IMR-90 (cell line): ENCODE data around the gene DMAP1. TPM values are rescaled to one million over a fixed set of nuclear protein-coding genes. Genes with fewer than 3 reads are reported as not detected.

Source experiments
- ATAC-seq: fragments of 200-7000 bp; cut with Tn5 transposase; 2 replicates; pipeline ENCODE4 v1.9.1; 2020; ENCODE audit warnings: low read depth, mild to moderate bottlenecking, moderate library complexity
- BruUV-seq: library from RNA; stranded (reverse); fragments of 400-500 nt; replicated peaks from 2 replicates; lab custom pipeline; 2021; lab: Mats Ljungman, UMichigan
- CTCF ChIA-PET: fragments of 300-600 bp; formaldehyde crosslinking; extraction: SDS; loops from one replicate; lab custom pipeline; 2021; ENCODE audit warnings: antibody characterized with exemption; lab: Yijun Ruan, JAX
- POLR2A ChIA-PET: fragments of 300-600 bp; sonication (Branson Sonifier 250); formaldehyde crosslinking; loops from one replicate; lab custom pipeline; 2022; ENCODE audit warnings: antibody characterized with exemption; ENCODE audit not compliant: unreplicated experiment; lab: Charles Lee
- DNase-seq: peaks from one replicate; pipeline ENCODE4 v3.0.0; 2013
- H2AFZ ChIP-seq: replicated peaks from 2 replicates; pipeline ENCODE3; 2013; ENCODE audit warnings: low read length, mild to moderate bottlenecking; ENCODE audit not compliant: poor library complexity
- H2AK5ac ChIP-seq: 2 replicates; pipeline ENCODE4 v1.6.1; 2013; ENCODE audit warnings: low read depth, low read length, inconsistent platforms
- H2AK9ac ChIP-seq: replicated peaks from 2 replicates; pipeline ENCODE3; 2013; ENCODE audit warnings: mild to moderate bottlenecking, low read depth, low read length, moderate library complexity; ENCODE audit not compliant: poor library complexity
- H2BK120ac ChIP-seq: 2 replicates; pipeline ENCODE4 v1.6.1; 2013; ENCODE audit warnings: low read depth, low read length, inconsistent platforms
- H2BK15ac ChIP-seq: 3 replicates; pipeline ENCODE4 v1.6.1; 2013; ENCODE audit warnings: low read depth, low read length, inconsistent platforms
- H2BK20ac ChIP-seq: 2 replicates; pipeline ENCODE4 v1.6.1; 2013; ENCODE audit warnings: low read depth, mild to moderate bottlenecking, inconsistent platforms, low read length, moderate library complexity
- H2BK5ac ChIP-seq: 2 replicates; pipeline ENCODE4 v1.6.1; 2013; ENCODE audit warnings: mild to moderate bottlenecking, low read depth, low read length, inconsistent platforms; ENCODE audit not compliant: poor library complexity, severe bottlenecking
- H3K14ac ChIP-seq: replicated peaks from 2 replicates; pipeline ENCODE4 v1.6.1; 2013; ENCODE audit warnings: low read depth, low read length, inconsistent platforms
- H3K18ac ChIP-seq: 2 replicates; pipeline ENCODE4 v1.6.1; 2013; ENCODE audit warnings: low read depth, low read length, control low read depth
- H3K23ac ChIP-seq: 2 replicates; pipeline ENCODE4 v1.6.1; 2013; ENCODE audit warnings: low read depth, low read length, inconsistent platforms
- H3K27ac ChIP-seq: 2 replicates; pipeline ENCODE4 v1.5.1; 2013; ENCODE audit warnings: mild to moderate bottlenecking, control low read depth, low read length; ENCODE audit not compliant: insufficient read depth
- H3K27me3 ChIP-seq: 2 replicates; pipeline ENCODE4 v1.6.1; 2013; ENCODE audit warnings: low read length; ENCODE audit not compliant: control insufficient read depth, insufficient read depth
- H3K36me3 ChIP-seq: 2 replicates; pipeline ENCODE4 v1.6.1; 2013; ENCODE audit warnings: low read length, mixed read lengths; ENCODE audit not compliant: control insufficient read depth, insufficient read depth
- H3K4ac ChIP-seq: 2 replicates; pipeline ENCODE4 v1.6.1; 2013; ENCODE audit warnings: low read depth, low read length, inconsistent platforms
- H3K4me1 ChIP-seq: 2 replicates; pipeline ENCODE4 v1.6.1; 2013; ENCODE audit warnings: low read length, mixed read lengths; ENCODE audit not compliant: control insufficient read depth, insufficient read depth
- H3K4me2 ChIP-seq: 2 replicates; pipeline ENCODE4 v1.6.1; 2013; ENCODE audit warnings: low read depth, mild to moderate bottlenecking, control low read depth, low read length, moderate library complexity
- H3K4me3 ChIP-seq: 2 replicates; pipeline ENCODE4 v1.5.1; 2013; ENCODE audit warnings: low read depth, mild to moderate bottlenecking, control low read depth, low read length, moderate library complexity; ENCODE audit not compliant: insufficient read depth
- H3K56ac ChIP-seq: 2 replicates; pipeline ENCODE4 v1.6.1; 2013; ENCODE audit warnings: low read length, inconsistent platforms; ENCODE audit not compliant: insufficient read depth; ENCODE audit errors: extremely low read depth
- H3K79me1 ChIP-seq, 2 experiments: 2 replicates each; pipeline ENCODE4 v1.6.1; 2013; ENCODE audit warnings: low read length in 2 of 2, inconsistent platforms in 1 of 2, low read depth in 1 of 2
- H3K9ac ChIP-seq: 2 replicates; pipeline ENCODE4 v1.6.1; 2013; ENCODE audit warnings: low read depth, low read length, control low read depth
- H3K9me1 ChIP-seq: 2 replicates; pipeline ENCODE4 v1.6.1; 2013; ENCODE audit warnings: low read length, inconsistent platforms; ENCODE audit not compliant: insufficient read depth
- H3K9me3 ChIP-seq: 2 replicates; pipeline ENCODE4 v1.6.1; 2013; ENCODE audit warnings: low read length; ENCODE audit not compliant: control insufficient read depth, insufficient read depth
- H4K20me1 ChIP-seq: 2 replicates; pipeline ENCODE4 v1.6.1; 2013; ENCODE audit warnings: low read length, inconsistent platforms; ENCODE audit not compliant: insufficient read depth
- H4K5ac ChIP-seq: 2 replicates; pipeline ENCODE4 v1.6.1; 2013; ENCODE audit warnings: mild to moderate bottlenecking, low read depth, low read length, control low read depth
- H4K8ac ChIP-seq, 2 experiments: 2 replicates each; pipeline ENCODE4 v1.6.1; 2013; ENCODE audit warnings: low read depth in 2 of 2, low read length in 2 of 2, control low read depth in 1 of 2, inconsistent platforms in 1 of 2
- H4K91ac ChIP-seq: 2 replicates; pipeline ENCODE4 v1.6.1; 2013; ENCODE audit warnings: low read depth, low read length, inconsistent platforms; ENCODE audit not compliant: insufficient read depth
- BHLHE40 ChIP-seq: fragments of 150-350 bp; IDR thresholded peaks from 2 replicates; pipeline ENCODE4 v1.6.1; 2016; ENCODE audit warnings: mild to moderate bottlenecking, low read depth, low read length
- CEBPB ChIP-seq: IDR thresholded peaks from 2 replicates; pipeline ENCODE4 v1.6.1; 2012; ENCODE audit warnings: low read depth, low read length, improper control_type of control experiment
- CHD1 ChIP-seq: IDR thresholded peaks from 2 replicates; pipeline ENCODE4 v1.6.1; 2012; ENCODE audit warnings: low read depth, low read length, improper control_type of control experiment
- FOS ChIP-seq: fragments of 150-350 bp; IDR thresholded peaks from 2 replicates; pipeline ENCODE4 v1.6.1; 2016; ENCODE audit warnings: low read depth, low read length
- MAFK ChIP-seq: IDR thresholded peaks from 2 replicates; pipeline ENCODE4 v1.6.1; 2012; ENCODE audit warnings: low read depth, low read length, improper control_type of control experiment
- MXI1 ChIP-seq: IDR thresholded peaks from 2 replicates; pipeline ENCODE4 v1.6.1; 2012; ENCODE audit warnings: low read depth, mild to moderate bottlenecking, low read length, moderate library complexity, borderline replicate concordance
- NFE2L2 ChIP-seq: fragments of 150-350 bp; IDR thresholded peaks from 2 replicates; pipeline ENCODE4 v1.6.1; 2016; ENCODE audit warnings: low read depth, mild to moderate bottlenecking, low read length
- RAD21 ChIP-seq: IDR thresholded peaks from 2 replicates; pipeline ENCODE4 v1.6.1; 2012; ENCODE audit warnings: low read length, improper control_type of control experiment
- RCOR1 ChIP-seq: IDR thresholded peaks from 2 replicates; pipeline ENCODE4 v1.6.1; 2012; ENCODE audit warnings: mild to moderate bottlenecking, low read length, improper control_type of control experiment; ENCODE audit not compliant: insufficient replicate concordance
- RFX5 ChIP-seq: IDR thresholded peaks from 2 replicates; pipeline ENCODE4 v1.8.0; 2012; ENCODE audit warnings: low read depth, mild to moderate bottlenecking, low read length, moderate library complexity
- SMC3 ChIP-seq: fragments of 150-350 bp; IDR thresholded peaks from 2 replicates; pipeline ENCODE4 v1.6.1; 2016; ENCODE audit warnings: low read depth, mild to moderate bottlenecking, antibody characterized with exemption, low read length, moderate library complexity
- WGBS, 2 experiments: methylation state at CpG; one replicate each; pipeline versions ENCODE4 v1.1.5 to v1.1.7; 2013; ENCODE audit warnings: missing lambda C conversion rate in 2 of 2; ENCODE audit not compliant: insufficient read length in 1 of 2; ENCODE audit errors: extremely low coverage in 2 of 2; 5-methylcytosine and 5-hydroxymethylcytosine counted together
- dilution Hi-C: fragments of 300-500 bp; cut with HindIII; formaldehyde crosslinking; loops from one replicate; pipeline ENCODE4 v1.14.3; 2018; ENCODE audit warnings: low sequenced_read_pairs; ENCODE audit not compliant: unreplicated experiment
- in situ Hi-C: fragments of 300-500 bp; cut with MboI; formaldehyde crosslinking; loops from 3 replicates; pipeline ENCODE4 v1.14.3; 2019; ENCODE audit warnings: low sequenced_read_pairs, inconsistent platforms, mixed read lengths
- intact Hi-C: fragments of 100-400 bp; cut with micrococcal nuclease; formaldehyde crosslinking; loops from 2 replicates; pipeline ENCODE4 v1.10.0; 2022
- polyA plus RNA-seq, 3 experiments: library from polyadenylated mRNA; depleted of rRNA; stranded (reverse); fragments of >200 nt; gene quantifications; 2 replicates each; pipeline ENCODE4 v1.2.3, GENCODE V29; 2012; ENCODE audit warnings: low replicate concordance in 1 of 3
- total RNA-seq: library from RNA; depleted of rRNA; stranded (reverse); fragments of >200 nt; gene quantifications from 2 replicates; pipeline ENCODE4 v1.2.3, GENCODE V29; 2012
- TF ChIP-seq, protein P1 (sequence below): fragments of 150-350 bp; IDR thresholded peaks from 2 replicates; pipeline ENCODE4 v1.6.1; 2016; ENCODE audit warnings: low read depth, mild to moderate bottlenecking, low read length, moderate library complexity, borderline replicate concordance
- TF ChIP-seq, protein P2 (sequence below): fragments of 150-350 bp; IDR thresholded peaks from 2 replicates; pipeline ENCODE4 v1.6.1; 2017; ENCODE audit warnings: mild to moderate bottlenecking, antibody characterized with exemption, low read length, low read depth
- TF ChIP-seq, protein P3 (sequence below): conservative IDR thresholded peaks from 2 replicates; pipeline ENCODE4 v1.5.1; 2012; ENCODE audit warnings: mild to moderate bottlenecking, low read depth, low read length, improper control_type of control experiment

The DMAP1 gene
- total and polyA plus RNA-seq, 2 of the 4 experiments (the other 2 are of a cell fraction) = 22.2 to 34.3 TPM

DNA sequence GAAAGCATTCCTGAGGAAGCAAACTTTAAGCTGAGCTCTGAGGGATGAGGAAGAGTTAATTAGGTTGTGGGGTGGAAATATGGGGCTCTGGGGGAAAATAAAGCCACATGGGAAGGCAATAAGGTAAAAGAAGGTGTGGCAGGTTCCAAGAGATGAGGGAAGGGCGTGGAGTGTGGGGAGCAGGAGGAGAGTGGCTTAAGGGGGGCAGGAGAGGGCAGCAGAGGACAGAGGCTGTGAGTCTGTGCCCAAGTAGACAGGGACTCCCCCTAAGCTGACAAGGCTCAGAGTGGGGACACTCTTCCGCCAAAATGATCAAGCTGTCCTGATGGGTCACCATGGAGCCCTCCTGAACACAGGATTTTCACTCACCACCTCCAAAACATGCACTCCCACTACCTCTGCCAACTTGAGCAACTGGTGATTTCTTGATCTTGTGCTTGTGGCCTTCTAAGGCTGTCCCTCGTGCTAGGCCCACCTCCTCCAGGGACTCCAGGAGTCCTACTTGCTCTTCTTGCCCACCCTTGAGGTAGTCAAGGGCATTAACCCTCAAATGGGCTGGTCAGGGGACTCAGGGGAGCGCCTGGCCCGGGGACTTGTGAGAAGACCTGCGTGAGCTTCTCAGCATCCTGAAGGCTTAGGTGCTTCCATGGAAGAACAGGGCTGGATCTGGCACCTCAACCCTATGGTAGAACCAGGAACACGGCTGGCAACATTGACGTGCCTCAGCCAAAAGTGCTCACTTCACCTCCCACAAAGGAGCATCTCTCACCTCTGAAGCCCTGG is 23.4 kb downstream of the DMAP1 start:
- H4K20me1 ChIP-seq = peaks cover 4% of the 10 kb centered on the region; the same call in 1 of the 2 replicates
- H3K4me3 ChIP-seq = no peak overlapping the region
- DNase-seq (no peak), ATAC-seq (no peak)
- H2BK15ac ChIP-seq = no peak overlapping the region
- H2AK5ac ChIP-seq = no peak overlapping the region
- no peaks in the 10 kb centered on the region for H3K9me3 ChIP-seq
- no peak overlapping the region for H4K5ac ChIP-seq
- no peak overlapping the region for H3K23ac ChIP-seq
- H2BK20ac ChIP-seq = no peak overlapping the region
- H3K4me2 ChIP-seq = no peak overlapping the region
- H3K9ac ChIP-seq = no peak overlapping the region
- in situ Hi-C loops = no loop called here
- no TSS peak for BruUV-seq
- H3K18ac ChIP-seq = no peak overlapping the region
- intact Hi-C loops = no loop called here
- no peaks in the 10 kb centered on the region for H3K27me3 ChIP-seq
- H3K9me1 ChIP-seq = peaks cover 9% of the 10 kb centered on the region
- 100% methylated on average over 3 of the region's 8 CpGs; no CpG with 5 or more reads in 1 of the 2 experiments for WGBS, 2 experiments
- H2BK120ac ChIP-seq = no peak overlapping the region
- H3K56ac ChIP-seq = no peak overlapping the region
- H2AK9ac ChIP-seq = no peak overlapping the region
- H3K36me3 ChIP-seq = peaks cover 2% of the 10 kb centered on the region; the same call in 1 of the 2 replicates
- dilution Hi-C loops = no loop called here
- H3K79me1 ChIP-seq = peaks cover 0 to 3% of the 10 kb centered on the region in 2 experiments; a peak in 1 of 4 replicates
- H3K4me1 ChIP-seq = peaks cover 11% of the 10 kb centered on the region
- ChIA-PET POLR2A (no interaction called here), CTCF (no interaction called here)
- no peak overlapping the region for H2BK5ac ChIP-seq
- no peak overlapping the region for H4K8ac ChIP-seq
- H4K91ac ChIP-seq = no peak overlapping the region
- no peak overlapping the region for H3K4ac ChIP-seq
- H3K27ac ChIP-seq = no peak overlapping the region
- no peak overlapping the region for H3K14ac ChIP-seq
- no peak for TF ChIP-seq CEBPB
- TF ChIP-seq RAD21 = no peak
- TF ChIP-seq BHLHE40 = no peak
- no peak for TF ChIP-seq NFE2L2
- no peak for TF ChIP-seq SMC3
- TF ChIP-seq, protein P1, sequence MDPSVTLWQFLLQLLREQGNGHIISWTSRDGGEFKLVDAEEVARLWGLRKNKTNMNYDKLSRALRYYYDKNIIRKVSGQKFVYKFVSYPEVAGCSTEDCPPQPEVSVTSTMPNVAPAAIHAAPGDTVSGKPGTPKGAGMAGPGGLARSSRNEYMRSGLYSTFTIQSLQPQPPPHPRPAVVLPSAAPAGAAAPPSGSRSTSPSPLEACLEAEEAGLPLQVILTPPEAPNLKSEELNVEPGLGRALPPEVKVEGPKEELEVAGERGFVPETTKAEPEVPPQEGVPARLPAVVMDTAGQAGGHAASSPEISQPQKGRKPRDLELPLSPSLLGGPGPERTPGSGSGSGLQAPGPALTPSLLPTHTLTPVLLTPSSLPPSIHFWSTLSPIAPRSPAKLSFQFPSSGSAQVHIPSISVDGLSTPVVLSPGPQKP = no peak
- TF ChIP-seq, protein P2, sequence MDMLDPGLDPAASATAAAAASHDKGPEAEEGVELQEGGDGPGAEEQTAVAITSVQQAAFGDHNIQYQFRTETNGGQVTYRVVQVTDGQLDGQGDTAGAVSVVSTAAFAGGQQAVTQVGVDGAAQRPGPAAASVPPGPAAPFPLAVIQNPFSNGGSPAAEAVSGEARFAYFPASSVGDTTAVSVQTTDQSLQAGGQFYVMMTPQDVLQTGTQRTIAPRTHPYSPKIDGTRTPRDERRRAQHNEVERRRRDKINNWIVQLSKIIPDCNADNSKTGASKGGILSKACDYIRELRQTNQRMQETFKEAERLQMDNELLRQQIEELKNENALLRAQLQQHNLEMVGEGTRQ = no peak
- TF ChIP-seq MAFK = no peak
- TF ChIP-seq RCOR1 = no peak
- no peak for TF ChIP-seq CHD1
- no peak for TF ChIP-seq FOS
- no peak for TF ChIP-seq MXI1
- no peak for TF ChIP-seq RFX5
- TF ChIP-seq, protein P3, sequence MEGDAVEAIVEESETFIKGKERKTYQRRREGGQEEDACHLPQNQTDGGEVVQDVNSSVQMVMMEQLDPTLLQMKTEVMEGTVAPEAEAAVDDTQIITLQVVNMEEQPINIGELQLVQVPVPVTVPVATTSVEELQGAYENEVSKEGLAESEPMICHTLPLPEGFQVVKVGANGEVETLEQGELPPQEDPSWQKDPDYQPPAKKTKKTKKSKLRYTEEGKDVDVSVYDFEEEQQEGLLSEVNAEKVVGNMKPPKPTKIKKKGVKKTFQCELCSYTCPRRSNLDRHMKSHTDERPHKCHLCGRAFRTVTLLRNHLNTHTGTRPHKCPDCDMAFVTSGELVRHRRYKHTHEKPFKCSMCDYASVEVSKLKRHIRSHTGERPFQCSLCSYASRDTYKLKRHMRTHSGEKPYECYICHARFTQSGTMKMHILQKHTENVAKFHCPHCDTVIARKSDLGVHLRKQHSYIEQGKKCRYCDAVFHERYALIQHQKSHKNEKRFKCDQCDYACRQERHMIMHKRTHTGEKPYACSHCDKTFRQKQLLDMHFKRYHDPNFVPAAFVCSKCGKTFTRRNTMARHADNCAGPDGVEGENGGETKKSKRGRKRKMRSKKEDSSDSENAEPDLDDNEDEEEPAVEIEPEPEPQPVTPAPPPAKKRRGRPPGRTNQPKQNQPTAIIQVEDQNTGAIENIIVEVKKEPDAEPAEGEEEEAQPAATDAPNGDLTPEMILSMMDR = no peak
- H2AFZ ChIP-seq = no peak overlapping the region
